Smooth muscle cell of the pulmonary artery (primary cell): ENCODE results near the gene C3. TPM values are rescaled to one million over a fixed set of nuclear protein-coding genes. Genes with fewer than 3 reads are reported as not detected.

Experiments used
- total RNA-seq: library from RNA; depleted of rRNA; stranded (reverse); fragments of >200 nt; gene quantifications from 2 replicates; pipeline ENCODE4 v1.2.3, GENCODE V29; 2014

The C3 gene
- total RNA-seq: 62.9 and 313 TPM in 2 replicates

GRCh38 chr19:6720369-6721137 lies at the start of gene C3:
TSS of gene C3 (minus strand) at chr19:6720650. CDS start at chr19:6720589, 61 bp downstream.

DNA sequence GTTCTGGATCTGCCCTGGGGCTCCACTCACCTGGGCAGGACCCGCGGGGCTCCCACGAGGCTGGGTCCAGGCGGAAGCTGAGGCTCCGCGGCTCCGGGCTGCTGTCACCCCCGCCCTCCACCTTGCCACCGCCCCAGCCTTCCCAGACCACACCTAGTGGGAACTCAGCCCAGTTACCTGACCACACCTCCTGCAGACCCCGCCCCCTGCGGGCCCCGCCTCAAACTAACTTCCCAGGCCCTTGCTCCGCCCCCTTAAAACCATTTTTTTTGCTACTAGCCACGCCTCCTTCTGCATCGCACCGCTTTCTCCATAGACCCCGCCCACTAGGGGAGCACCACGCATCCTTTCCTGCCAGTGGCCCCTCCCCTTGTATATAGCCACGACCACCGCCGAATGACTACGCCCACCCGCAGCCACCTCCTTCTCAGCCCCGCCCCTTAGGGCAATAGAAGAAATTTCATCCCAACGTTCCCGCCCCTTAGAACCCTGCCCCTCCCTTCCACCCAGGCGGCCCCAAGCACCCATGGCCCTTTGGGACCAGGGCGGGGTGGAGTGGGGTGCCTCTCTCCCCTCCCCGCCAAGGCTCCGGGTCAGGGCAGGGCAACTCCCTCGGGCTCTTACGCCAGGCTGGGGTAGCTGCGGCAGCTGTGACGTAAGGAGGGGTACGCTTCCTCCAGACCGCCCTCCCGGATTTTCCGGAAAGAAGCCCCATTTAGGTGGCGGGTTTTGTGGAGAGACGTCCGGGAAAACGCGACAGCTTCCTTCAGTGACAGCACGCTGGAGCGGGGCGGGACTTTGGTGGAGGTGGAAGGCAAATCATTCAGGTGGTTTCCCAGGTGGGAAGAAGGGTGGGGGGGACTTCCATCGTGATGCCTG lies 47.1 kb upstream of the C3 start, which contains the start of gene SH2D3A:
TSS of gene SH2D3A (minus strand) at position 79 of the 879 bp plus-strand sequence. CDS start 3,687 bp downstream, outside the sequence.

GRCh38 chr19:6739390-6739882 lies 19.0 kb upstream of the C3 start, which contains the start of gene TRIP10:
TSS of gene TRIP10 (plus strand) at chr19:6739680. CDS start at chr19:6739762, 82 bp downstream.

GRCh38 chr19:6737284-6737872 lies 16.9 kb upstream of the C3 start, which contains the start of gene GPR108:
TSS of gene GPR108 (minus strand) at chr19:6737580. CDS start at chr19:6737576, 4 bp downstream.

Other genes starting within 250 kb of the C3 start
- gene DENND1C, start 238.9 kb downstream of the C3 start, total RNA-seq: under 0.01 TPM in 1 of 2 replicates, not detected in the other
- not detected in 2 replicates for gene TUBB4A, start 218.3 kb downstream of the C3 start, total RNA-seq
- 0.26 and 0.99 TPM in 2 replicates for gene TNFSF9, start 189.6 kb downstream of the C3 start, total RNA-seq
- not detected in 2 replicates for gene CD70, start 129.5 kb downstream of the C3 start, total RNA-seq
- gene TNFSF14, start 50.5 kb downstream of the C3 start, total RNA-seq: 0.13 and 0.66 TPM in 2 replicates
- 45.2 and 50.0 TPM in 2 replicates for gene GPR108, start 16.9 kb upstream of the C3 start, total RNA-seq
- 31.5 and 43.2 TPM in 2 replicates for gene TRIP10, start 19.0 kb upstream of the C3 start, total RNA-seq
- not detected in 2 replicates for gene SH2D3A, start 46.8 kb upstream of the C3 start, total RNA-seq
- gene VAV1, start 52.1 kb upstream of the C3 start, total RNA-seq: 0.03 TPM in 1 of 2 replicates, not detected in the other
- gene ADGRE1, start 166.9 kb upstream of the C3 start, total RNA-seq: not detected in 2 replicates